Measurements from ENCODE around the gene SQSTM1.

GRCh38 chr5:179777456-179777855, 43.2 kb upstream of the SQSTM1 start:
- no peak for TF ChIP-seq POLR2AphosphoS5 (IDR thresholded peaks at IDR 0.05; ENCODE audit: low read depth, low read length)
- no peak for TF ChIP-seq CTCF (IDR thresholded peaks at IDR 0.05)
- no peak for TF ChIP-seq SIN3A (IDR thresholded peaks at IDR 0.05; ENCODE audit: borderline replicate concordance, insufficient read depth, low read depth, low read length)
- no peak for TF ChIP-seq REST (IDR thresholded peaks at IDR 0.05; ENCODE audit: insufficient read depth in 1 of 2, low read depth in 2 of 2, low read length in 1 of 2)

Measured in Panc1 (cell line).